ENCODE data around the gene AMN1. TPM values are rescaled to one million over a fixed set of nuclear protein-coding genes. Genes with fewer than 3 reads are reported as not detected.
"Not testable (repeated sequence)": the region's sequence is repeated elsewhere in the genome, so short reads cannot be mapped to it uniquely, and the experiment has no call there.

Gene AMN1
- total RNA-seq, 2 donors from 2014 or later: 12.8 to 27.2 TPM

- DNase-seq (ENCODE audit: low spot score) (no peak), ATAC-seq (ENCODE audit: insufficient number of reproducible peaks, low FRiP score, low read depth) (no peak)
- no peak for TF ChIP-seq CTCF (IDR thresholded peaks at IDR 0.05)
- Histone ChIP-seq H3K4me1 (ENCODE audit: control insufficient read depth in 1 of 2, low read depth in 2 of 2) (no peaks in the 10 kb centered on the region), H3K27me3 (replicated peaks; ENCODE audit: insufficient read depth) (no peaks in the 10 kb centered on the region), H3K36me3 (no peaks in the 10 kb centered on the region), H3K27ac (no peak overlapping the region), H3K4me3 (no peak overlapping the region), H3K9me3 (no peaks in the 10 kb centered on the region)
These were observed 14.2 kb downstream of the AMN1 start for GRCh38 chr12:31714406-31715271.

GRCh38 chr12:31712877-31713276, 15.9 kb downstream of the AMN1 start:
- no peak overlapping the region for H3K27ac ChIP-seq
- peaks cover 10% of the 10 kb centered on the region for H3K9me3 ChIP-seq
- no peaks in the 10 kb centered on the region for H3K27me3 ChIP-seq (replicated peaks; ENCODE audit: insufficient read depth)
- no peak overlapping the region for H3K4me3 ChIP-seq
- H3K4me1 ChIP-seq (ENCODE audit: control insufficient read depth in 1 of 2, low read depth in 2 of 2): no peaks in the 10 kb centered on the region
- no peak for ATAC-seq (ENCODE audit: insufficient number of reproducible peaks, low FRiP score, low read depth)
- no peak for DNase-seq (ENCODE audit: low spot score)
- no peak for TF ChIP-seq CTCF (IDR thresholded peaks at IDR 0.05)
- peaks cover 11% of the 10 kb centered on the region for H3K36me3 ChIP-seq

GRCh38 chr12:31710021-31710818, 18.6 kb downstream of the AMN1 start:
- H3K9me3 ChIP-seq: peaks cover 15% of the 10 kb centered on the region
- H3K4me3 ChIP-seq: no peak overlapping the region
- no peak for ATAC-seq (ENCODE audit: insufficient number of reproducible peaks, low FRiP score, low read depth)
- no peak for DNase-seq (ENCODE audit: low spot score)
- no peak overlapping the region for H3K27ac ChIP-seq
- peaks cover 11% of the 10 kb centered on the region for H3K36me3 ChIP-seq
- H3K27me3 ChIP-seq (replicated peaks; ENCODE audit: insufficient read depth): no peaks in the 10 kb centered on the region
- no peaks in the 10 kb centered on the region for H3K4me1 ChIP-seq (ENCODE audit: control insufficient read depth in 1 of 2, low read depth in 2 of 2)
- no peak for TF ChIP-seq CTCF (IDR thresholded peaks at IDR 0.05)

GRCh38 chr12:31708118-31708517, 20.7 kb downstream of the AMN1 start:
- Histone ChIP-seq H3K36me3 (peaks cover 11% of the 10 kb centered on the region), H3K9me3 (peaks cover 15% of the 10 kb centered on the region)
- H3K4me3 ChIP-seq; H3K27me3 ChIP-seq (replicated peaks; ENCODE audit: insufficient read depth); H3K27ac ChIP-seq; DNase-seq (ENCODE audit: low spot score); H3K4me1 ChIP-seq (ENCODE audit: control insufficient read depth in 1 of 2, low read depth in 2 of 2); ATAC-seq (ENCODE audit: insufficient number of reproducible peaks, low FRiP score, low read depth): not testable (repeated sequence)

- DNase-seq (ENCODE audit: low spot score): no peak
- peaks cover 15% of the 10 kb centered on the region for H3K9me3 ChIP-seq
- ATAC-seq (ENCODE audit: insufficient number of reproducible peaks, low FRiP score, low read depth): no peak
- no peaks in the 10 kb centered on the region for H3K27me3 ChIP-seq (replicated peaks; ENCODE audit: insufficient read depth)
- peaks cover 0 to 5% of the 10 kb centered on the region in 2 donors for H3K4me1 ChIP-seq (ENCODE audit: control insufficient read depth in 1 of 2, low read depth in 2 of 2)
- no peak for TF ChIP-seq CTCF (IDR thresholded peaks at IDR 0.05)
- no peak overlapping the region for H3K4me3 ChIP-seq
- H3K36me3 ChIP-seq: peaks cover 11% of the 10 kb centered on the region
- H3K27ac ChIP-seq: no peak overlapping the region
These were observed 23.2 kb downstream of the AMN1 start for GRCh38 chr12:31705621-31706020.

Measured in thoracic aorta (tissue), 2 donors.